ENCODE data around the gene ANO1.

- TF ChIP-seq CTCF (conservative IDR thresholded peaks at IDR 0.05) = no peak
- TF ChIP-seq ZFX (IDR thresholded peaks at IDR 0.05) = no peak
Measured at GRCh38 chr11:70180906-70181305, 102.8 kb downstream of the ANO1 start.
